Naive thymus-derived CD4-positive, alpha-beta T cell (primary cell): ENCODE measurements around the gene GRB14. TPM values are rescaled to one million over a fixed set of nuclear protein-coding genes. Genes with fewer than 3 reads are reported as not detected.

ENCODE experiments used
- ATAC-seq: fragments of 150-1000 bp; cut with Tn5 transposase; 2 replicates; pipeline ENCODE4 v1.10.0; 2021; ENCODE audit warnings: mild to moderate bottlenecking, moderate library complexity
- CTCF ChIA-PET: fragments of 350-600 bp; sonication (Branson Sonifier 250); formaldehyde crosslinking; loops from one replicate; lab custom pipeline; 2021; ENCODE audit warnings: antibody characterized with exemption; lab: Charles Lee
- POLR2A ChIA-PET: fragments of 350-600 bp; sonication (Branson Sonifier 250); formaldehyde crosslinking; loops from one replicate; lab custom pipeline; 2021; ENCODE audit warnings: antibody characterized with exemption, inconsistent platforms; lab: Charles Lee
- DNase-seq, 9 donors: peaks; one replicate each; pipeline versions ENCODE4 v3.0.0 to v3.0.0-alpha.2; 2020 to 2022; ENCODE audit warnings: mixed read lengths in 1 of 9
- H3K27ac ChIP-seq: one replicate; pipeline ENCODE4 v1.7.0; 2013; ENCODE audit warnings: mild to moderate bottlenecking, low read depth, low read length, moderate library complexity
- H3K27me3 ChIP-seq, 2 donors: one replicate each; pipeline ENCODE4 v1.7.0; 2013; ENCODE audit warnings: low read length in 2 of 2, mild to moderate bottlenecking in 2 of 2, moderate library complexity in 2 of 2; ENCODE audit not compliant: control insufficient read depth in 2 of 2, insufficient read depth in 2 of 2
- H3K36me3 ChIP-seq, 3 experiments: 1 replicate in 2 of 3; 2 replicates in 1 of 3; pipeline ENCODE4 v1.7.0; 2013; ENCODE audit warnings: low read length in 3 of 3, mild to moderate bottlenecking in 3 of 3, moderate library complexity in 1 of 3; ENCODE audit not compliant: insufficient read depth in 3 of 3, control insufficient read depth in 2 of 3
- H3K4me1 ChIP-seq, 2 donors: one replicate each; pipeline ENCODE4 v1.7.0; 2013; ENCODE audit warnings: low read length in 2 of 2, mild to moderate bottlenecking in 2 of 2, moderate library complexity in 1 of 2; ENCODE audit not compliant: control insufficient read depth in 2 of 2, insufficient read depth in 2 of 2
- H3K4me3 ChIP-seq: 2 replicates; pipeline ENCODE4 v1.7.0; 2013; ENCODE audit warnings: mild to moderate bottlenecking, low read length
- H3K9me3 ChIP-seq, 3 experiments: 1 replicate in 2 of 3; 2 replicates in 1 of 3; pipeline ENCODE4 v1.7.0; 2013; ENCODE audit warnings: low read length in 3 of 3; ENCODE audit not compliant: control insufficient read depth in 2 of 3
- H3K27ac Mint-ChIP-seq, 9 donors: one replicate each; pipeline ENCODE4 v1.8.0; 2020 to 2022; ENCODE audit warnings: mixed read lengths in 9 of 9, mild to moderate bottlenecking in 8 of 9, moderate library complexity in 5 of 9, inconsistent platforms in 2 of 9
- H3K27me3 Mint-ChIP-seq, 5 donors: one replicate each; pipeline ENCODE4 v1.8.0; 2021 to 2022; ENCODE audit warnings: mixed read lengths in 5 of 5, mild to moderate bottlenecking in 1 of 5
- H3K36me3 Mint-ChIP-seq, 5 donors: one replicate each; pipeline ENCODE4 v1.8.0; 2020 to 2022; ENCODE audit warnings: mixed read lengths in 5 of 5, mild to moderate bottlenecking in 3 of 5, inconsistent platforms in 1 of 5
- H3K4me1 Mint-ChIP-seq, 7 donors: one replicate each; pipeline ENCODE4 v1.8.0; 2020 to 2022; ENCODE audit warnings: mixed read lengths in 7 of 7, mild to moderate bottlenecking in 3 of 7, inconsistent platforms in 1 of 7
- H3K4me3 Mint-ChIP-seq, 10 donors: one replicate each; pipeline ENCODE4 v1.8.0; 2020 to 2022; ENCODE audit warnings: mild to moderate bottlenecking in 10 of 10, mixed read lengths in 10 of 10, moderate library complexity in 6 of 10, inconsistent platforms in 2 of 10
- H3K9me3 Mint-ChIP-seq, 11 donors: one replicate each; pipeline ENCODE4 v1.8.0; 2020 to 2022; ENCODE audit warnings: mixed read lengths in 11 of 11, mild to moderate bottlenecking in 4 of 11, inconsistent platforms in 1 of 11, moderate library complexity in 1 of 11
- intact Hi-C, 2 donors: fragments of 100-400 bp; cut with micrococcal nuclease; formaldehyde crosslinking; loops; one replicate each; pipeline ENCODE4 v1.15.1; 2023
- polyA plus RNA-seq, 2 donors: library from polyadenylated mRNA; unstranded; fragments of 300-500 nt; fragmentation: Illumina TruSeq; gene quantifications; one replicate each; pipeline ENCODE4 v1.2.3, GENCODE V29; 2021
- total RNA-seq, 6 experiments: library from RNA in 5 of 6; stranded (reverse) in 5 of 6; gene quantifications; 1 replicate in 5 of 6; 2 replicates in 1 of 6; pipeline ENCODE4 v1.2.3 and lab custom pipeline; 2021 to 2026

GRB14 gene
- total and polyA plus RNA-seq, 7 experiments from 2014 or later: not detected

GRCh38 chr2:164510895-164511294 is 110.4 kb downstream of the GRB14 start:
- ChIA-PET CTCF (no interaction called here), POLR2A (no interaction called here)
- Histone ChIP-seq H3K4me3 (no peak overlapping the region), H3K36me3 (no peaks in the 10 kb centered on the region), H3K27me3 (no peaks in the 10 kb centered on the region), H3K4me1 (no peaks in the 10 kb centered on the region), H3K27ac (no peak overlapping the region), H3K9me3 (peaks cover 0 to 14% (median 0%) of the 10 kb centered on the region in 3 experiments)
- Mint-ChIP-seq H3K27me3 (no peaks in the 10 kb centered on the region), H3K4me3 (no peak overlapping the region), H3K36me3 (peaks cover 0 to 3% (median 0%) of the 10 kb centered on the region in 5 donors), H3K27ac (no peak overlapping the region), H3K4me1 (no peaks in the 10 kb centered on the region), H3K9me3 (peaks cover 5 to 37% (median 14%) of the 10 kb centered on the region in 11 donors)
- intact Hi-C loops: no loop called here
- DNase-seq (no peak), ATAC-seq (no peak)

DNA sequence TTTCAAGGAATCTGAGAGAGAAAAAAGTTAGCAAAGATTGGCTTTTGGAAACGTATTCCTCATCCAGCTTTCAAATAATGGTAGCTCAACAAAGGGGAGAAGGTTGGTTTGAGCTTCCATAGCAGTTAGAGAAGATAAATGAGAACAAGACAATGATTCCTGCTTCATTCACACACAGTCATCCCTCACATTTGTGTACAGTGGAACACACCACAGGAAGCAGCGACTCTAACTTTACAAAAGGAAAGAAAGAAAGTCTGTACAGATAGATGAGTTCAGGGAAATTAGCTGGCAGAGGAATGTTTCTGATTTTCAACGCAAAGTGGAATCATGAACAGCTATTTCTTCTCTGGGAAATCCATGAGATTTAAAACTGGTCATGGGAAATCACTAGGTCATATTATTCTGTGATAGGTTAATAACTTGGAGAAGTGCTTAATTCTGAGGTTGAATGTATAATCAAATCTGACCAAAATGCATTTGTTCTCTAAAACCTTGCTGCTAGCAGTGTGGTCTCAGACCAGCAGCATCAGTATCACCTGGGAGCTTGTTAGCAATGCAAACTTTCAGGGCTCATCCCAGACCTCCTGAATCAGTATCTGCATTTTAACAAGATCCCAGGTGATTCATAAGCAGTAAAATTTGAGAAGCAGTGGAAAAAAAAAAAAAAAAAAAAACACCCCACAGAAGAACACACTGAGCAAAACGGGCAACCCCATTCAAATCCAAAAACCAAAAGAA is 112.0 kb downstream of the GRB14 start:
- Mint-ChIP-seq H3K9me3 (peaks cover 4 to 22% (median 7%) of the 10 kb centered on the region in 11 donors), H3K4me3 (no peak overlapping the region), H3K27ac (no peak overlapping the region), H3K27me3 (no peaks in the 10 kb centered on the region), H3K4me1 (no peaks in the 10 kb centered on the region), H3K36me3 (no peaks in the 10 kb centered on the region)
- CTCF ChIA-PET: no interaction called here
- Histone ChIP-seq H3K9me3 (peaks cover 0 to 1% (median 0%) of the 10 kb centered on the region in 3 experiments), H3K36me3 (no peaks in the 10 kb centered on the region), H3K4me3 (no peak overlapping the region), H3K27me3 (no peaks in the 10 kb centered on the region), H3K27ac (no peak overlapping the region), H3K4me1 (no peaks in the 10 kb centered on the region)
- DNase-seq: no peak
- POLR2A ChIA-PET: no interaction called here
- ATAC-seq: no peak
- intact Hi-C loops: no loop called here

- ChIA-PET CTCF (no interaction called here), POLR2A (no interaction called here)
Observed at GRCh38 chr2:164504253-164504652, 117.0 kb downstream of the GRB14 start.

DNA sequence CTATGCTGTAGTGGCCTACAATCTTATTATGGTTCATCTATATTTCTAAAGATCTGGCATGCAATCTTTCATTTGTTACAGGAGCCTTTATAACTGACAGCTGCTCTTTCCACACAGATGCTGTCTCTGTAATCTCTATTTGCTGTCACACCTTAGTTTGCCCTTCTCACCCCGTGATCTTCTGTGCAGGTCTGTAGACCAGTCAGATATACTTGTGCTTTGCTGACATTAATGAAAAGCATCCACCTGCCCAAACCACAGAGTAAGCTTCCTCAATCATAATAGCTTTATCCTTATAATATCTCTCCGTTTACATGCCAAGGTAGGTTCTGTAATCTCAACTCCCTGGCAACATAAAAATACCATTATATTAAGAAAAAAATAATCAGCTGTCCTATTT is 122.4 kb downstream of the GRB14 start:
- DNase-seq (no peak), ATAC-seq (no peak)
- H3K27ac ChIP-seq: no peak overlapping the region
- no peak overlapping the region for H3K27ac Mint-ChIP-seq
- no peak overlapping the region for H3K4me3 ChIP-seq
- no peaks in the 10 kb centered on the region for H3K27me3 ChIP-seq
- no peaks in the 10 kb centered on the region for H3K36me3 ChIP-seq
- H3K27me3 Mint-ChIP-seq: no peaks in the 10 kb centered on the region
- H3K4me1 Mint-ChIP-seq: no peaks in the 10 kb centered on the region
- CTCF ChIA-PET: no interaction called here
- H3K4me3 Mint-ChIP-seq: no peak overlapping the region
- H3K9me3 ChIP-seq: no peaks in the 10 kb centered on the region
- no peaks in the 10 kb centered on the region for H3K36me3 Mint-ChIP-seq
- H3K9me3 Mint-ChIP-seq: no peaks in the 10 kb centered on the region
- POLR2A ChIA-PET: no interaction called here
- intact Hi-C loops: no loop called here
- H3K4me1 ChIP-seq: no peaks in the 10 kb centered on the region

More at GRCh38 chr2:164504253-164504652, 117.0 kb downstream of the GRB14 start:
- H3K9me3 ChIP-seq: no peaks in the 10 kb centered on the region
- no peak overlapping the region for H3K27ac Mint-ChIP-seq
- DNase-seq: no peak
- no peak overlapping the region for H3K4me3 ChIP-seq
- H3K27ac ChIP-seq: no peak overlapping the region
- H3K36me3 ChIP-seq: no peaks in the 10 kb centered on the region
- no peaks in the 10 kb centered on the region for H3K27me3 Mint-ChIP-seq
- ATAC-seq: no peak
- H3K36me3 Mint-ChIP-seq: no peaks in the 10 kb centered on the region
- H3K4me1 ChIP-seq: no peaks in the 10 kb centered on the region
- H3K9me3 Mint-ChIP-seq: no peaks in the 10 kb centered on the region
- no peak overlapping the region for H3K4me3 Mint-ChIP-seq
- no peaks in the 10 kb centered on the region for H3K27me3 ChIP-seq
- no peaks in the 10 kb centered on the region for H3K4me1 Mint-ChIP-seq
- intact Hi-C loops: no loop called here

DNA sequence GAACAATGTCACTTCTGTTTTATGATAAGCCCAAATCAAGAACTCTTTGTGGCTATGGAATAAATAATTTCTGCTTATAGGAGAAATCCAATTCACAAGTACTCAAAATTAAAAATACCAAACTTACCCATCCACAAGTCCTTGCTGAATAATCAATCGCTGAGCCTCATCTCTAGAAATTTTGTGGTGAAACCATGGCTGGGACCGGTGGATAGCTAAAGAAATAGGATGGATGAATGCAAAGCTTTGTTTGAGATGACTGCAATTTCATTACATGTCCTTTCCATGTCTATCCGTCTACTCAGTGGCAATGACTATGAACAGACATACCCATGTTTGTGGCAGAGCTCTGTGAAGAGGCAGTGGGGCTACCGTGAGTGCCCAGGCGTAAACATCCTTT is 124.4 kb downstream of the GRB14 start:
- Histone ChIP-seq H3K4me1 (no peaks in the 10 kb centered on the region), H3K27ac (no peak overlapping the region), H3K4me3 (no peak overlapping the region), H3K27me3 (no peaks in the 10 kb centered on the region), H3K36me3 (no peaks in the 10 kb centered on the region), H3K9me3 (no peaks in the 10 kb centered on the region)
- H3K4me3 Mint-ChIP-seq: no peak overlapping the region
- H3K27ac Mint-ChIP-seq: no peak overlapping the region
- no peak for ATAC-seq
- DNase-seq: no peak
- intact Hi-C loops: no loop called here
- ChIA-PET CTCF (no interaction called here), POLR2A (no interaction called here)
- no peaks in the 10 kb centered on the region for H3K9me3 Mint-ChIP-seq
- H3K36me3 Mint-ChIP-seq: no peaks in the 10 kb centered on the region
- H3K27me3 Mint-ChIP-seq: no peaks in the 10 kb centered on the region
- no peaks in the 10 kb centered on the region for H3K4me1 Mint-ChIP-seq

GRCh38 chr2:164496421-164496820 is 124.9 kb downstream of the GRB14 start:
- POLR2A ChIA-PET: no interaction called here
- CTCF ChIA-PET: no interaction called here
- ATAC-seq: no peak

GRCh38 chr2:164495491-164496223 is 125.6 kb downstream of the GRB14 start:
- ChIA-PET POLR2A (no interaction called here), CTCF (no interaction called here)
- H3K27me3 ChIP-seq: no peaks in the 10 kb centered on the region
- no peak for ATAC-seq
- no peak overlapping the region for H3K4me3 Mint-ChIP-seq
- no peaks in the 10 kb centered on the region for H3K36me3 Mint-ChIP-seq
- no peaks in the 10 kb centered on the region for H3K36me3 ChIP-seq
- no peaks in the 10 kb centered on the region for H3K4me1 ChIP-seq
- H3K27ac Mint-ChIP-seq: no peak overlapping the region
- no peaks in the 10 kb centered on the region for H3K4me1 Mint-ChIP-seq
- intact Hi-C loops: no loop called here
- no peak overlapping the region for H3K27ac ChIP-seq
- DNase-seq: no peak
- H3K9me3 Mint-ChIP-seq: no peaks in the 10 kb centered on the region
- H3K27me3 Mint-ChIP-seq: no peaks in the 10 kb centered on the region
- H3K4me3 ChIP-seq: no peak overlapping the region
- H3K9me3 ChIP-seq: no peaks in the 10 kb centered on the region

More at GRCh38 chr2:164496421-164496820, 124.9 kb downstream of the GRB14 start:
- DNase-seq: no peak
- intact Hi-C loops: no loop called here
- H3K4me1 Mint-ChIP-seq: no peaks in the 10 kb centered on the region
- H3K27me3 Mint-ChIP-seq: no peaks in the 10 kb centered on the region
- Histone ChIP-seq H3K4me1 (no peaks in the 10 kb centered on the region), H3K9me3 (no peaks in the 10 kb centered on the region), H3K27ac (no peak overlapping the region), H3K27me3 (no peaks in the 10 kb centered on the region), H3K36me3 (no peaks in the 10 kb centered on the region), H3K4me3 (no peak overlapping the region)
- H3K4me3 Mint-ChIP-seq: no peak overlapping the region
- no peaks in the 10 kb centered on the region for H3K9me3 Mint-ChIP-seq
- no peak overlapping the region for H3K27ac Mint-ChIP-seq
- no peaks in the 10 kb centered on the region for H3K36me3 Mint-ChIP-seq
